Endometrial microvascular endothelial cells (primary cell): ENCODE measurements around the gene CNTNAP2. TPM values are rescaled to one million over a fixed set of nuclear protein-coding genes. Genes with fewer than 3 reads are reported as not detected.

ENCODE experiments used
- in situ Hi-C: cut with HindIII; loops from 2 replicates; pipeline ENCODE4 v1.10.0; 2017; ENCODE audit warnings: low sequenced_read_pairs, low pct_unique_long_range_greater_than_20kb; ENCODE audit errors: inconsistent ontology term
- total RNA-seq: library from RNA; depleted of rRNA; stranded (reverse); fragments of >200 nt; gene quantifications from one replicate; pipeline ENCODE4 v1.2.3, GENCODE V29; 2015; ENCODE audit errors: inconsistent ontology term

Gene CNTNAP2
- total RNA-seq, 1 donor from 2014 or later = not detected

DNA sequence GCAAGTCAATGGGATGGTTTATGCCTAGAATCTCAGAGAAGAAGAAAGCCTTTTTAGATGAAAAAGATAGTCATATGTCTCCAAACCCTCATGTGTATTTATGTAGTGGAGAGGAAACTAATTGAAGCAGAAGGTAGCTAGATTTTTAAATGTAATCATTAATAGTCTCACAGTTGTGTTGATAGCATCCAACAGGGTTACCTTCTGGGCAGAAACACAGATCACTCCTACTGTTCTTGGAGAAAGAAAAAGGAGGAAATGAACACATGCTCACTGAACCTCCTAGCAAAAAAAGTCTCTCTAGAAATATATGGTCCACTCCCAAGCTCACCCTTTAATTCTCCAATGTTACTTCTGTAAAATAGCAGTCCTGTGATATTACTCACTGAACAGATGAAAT lies 1696.7 kb downstream of the CNTNAP2 start:
- in situ Hi-C loops = no loop called here

DNA sequence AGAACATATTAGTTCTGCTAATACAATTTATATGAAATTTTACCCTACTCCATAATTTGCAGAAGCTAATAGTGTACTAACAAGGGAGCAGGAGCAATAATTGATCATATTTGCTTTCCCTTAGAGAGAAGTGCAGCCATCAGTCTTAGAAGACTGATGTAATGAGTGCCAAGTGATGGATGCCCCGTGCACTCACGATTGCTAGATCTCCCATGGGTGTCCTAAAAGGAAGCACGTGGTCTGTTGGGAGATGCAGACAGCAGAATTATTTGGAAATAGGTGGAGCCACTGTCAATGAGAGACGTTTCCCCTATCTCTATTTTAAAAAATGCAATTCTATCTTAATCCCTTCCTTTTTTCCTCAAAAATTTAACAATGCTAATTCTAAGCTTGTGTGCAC lies 1701.7 kb downstream of the CNTNAP2 start:
- in situ Hi-C loops = no loop called here

DNA sequence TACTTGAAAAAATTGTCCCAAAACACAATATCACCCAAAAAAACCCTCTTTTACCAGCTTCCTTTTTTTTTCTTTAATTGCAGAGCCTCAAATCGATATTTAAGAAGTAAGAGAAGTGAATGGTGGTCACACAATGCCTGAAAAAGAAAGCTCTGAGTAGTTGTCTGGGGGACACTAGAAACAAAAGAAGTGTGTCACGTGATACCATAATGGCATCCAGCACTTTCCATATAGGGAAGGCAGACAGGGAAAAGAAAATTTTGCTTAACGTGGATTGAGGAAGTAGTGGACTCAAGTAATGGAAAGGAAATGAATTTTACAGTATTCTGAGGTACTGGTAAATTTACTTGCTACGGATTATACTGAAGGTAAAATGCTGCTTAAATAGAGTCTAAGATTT lies 1708.1 kb downstream of the CNTNAP2 start:
- in situ Hi-C loops = no loop called here

DNA sequence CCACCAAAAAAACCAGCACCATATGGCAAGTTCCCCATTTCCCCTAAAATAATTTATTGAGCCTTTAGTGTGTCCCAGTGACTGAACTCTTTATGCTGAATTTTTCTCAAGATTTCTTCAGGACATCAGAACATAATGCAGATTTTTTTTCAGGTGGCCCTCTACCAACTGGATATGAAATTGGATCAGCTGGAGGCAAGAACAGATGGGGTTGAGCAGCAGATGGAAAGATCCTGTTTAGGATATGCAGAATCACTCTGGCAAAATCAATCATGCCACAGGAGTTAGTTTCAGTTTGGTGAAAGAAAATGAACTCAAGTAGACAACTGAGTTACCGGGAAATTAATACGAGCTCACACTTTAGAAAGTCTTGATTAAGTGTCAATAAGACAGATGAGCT lies 1712.4 kb downstream of the CNTNAP2 start:
- in situ Hi-C loops = no loop called here

DNA sequence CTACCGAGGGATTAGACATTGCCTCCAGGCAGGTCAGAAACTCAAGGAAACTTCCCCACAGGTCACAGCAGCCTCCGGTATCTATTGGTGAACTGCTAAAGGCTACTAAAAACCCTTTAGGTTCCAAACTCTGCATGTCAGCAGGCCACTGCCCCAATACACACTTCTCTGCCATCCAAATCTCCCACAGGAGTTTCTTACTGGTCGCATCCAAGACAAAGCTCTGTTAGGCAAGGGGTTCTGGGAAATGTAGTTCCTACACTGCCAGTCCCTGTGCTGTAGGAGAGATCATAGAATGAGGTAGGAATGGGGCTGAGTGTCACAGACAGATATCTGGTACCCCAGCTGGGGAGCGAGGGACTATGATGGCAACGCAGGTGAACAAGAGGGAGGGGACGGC lies 1717.0 kb downstream of the CNTNAP2 start:
- in situ Hi-C loops = no loop called here

DNA sequence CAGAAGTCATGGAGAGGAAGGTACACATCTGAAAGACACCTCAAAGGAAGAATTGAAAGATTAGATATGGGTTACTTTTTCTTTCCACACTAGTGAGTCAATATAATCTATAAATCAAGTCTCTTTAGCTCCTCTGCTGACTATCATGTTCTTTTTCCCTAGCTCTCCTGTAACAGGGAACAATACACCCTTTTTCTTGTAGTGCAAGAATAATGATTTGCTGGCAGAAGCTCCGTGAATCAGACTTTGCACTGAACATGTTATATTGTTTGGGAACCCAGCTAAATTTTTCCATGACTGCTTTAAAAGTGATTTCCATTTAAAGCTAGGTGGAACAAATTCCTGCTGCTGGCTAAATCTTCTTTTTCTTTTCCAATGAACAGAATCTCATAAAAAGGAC lies 1717.4 kb downstream of the CNTNAP2 start:
- in situ Hi-C loops = no loop called here

DNA sequence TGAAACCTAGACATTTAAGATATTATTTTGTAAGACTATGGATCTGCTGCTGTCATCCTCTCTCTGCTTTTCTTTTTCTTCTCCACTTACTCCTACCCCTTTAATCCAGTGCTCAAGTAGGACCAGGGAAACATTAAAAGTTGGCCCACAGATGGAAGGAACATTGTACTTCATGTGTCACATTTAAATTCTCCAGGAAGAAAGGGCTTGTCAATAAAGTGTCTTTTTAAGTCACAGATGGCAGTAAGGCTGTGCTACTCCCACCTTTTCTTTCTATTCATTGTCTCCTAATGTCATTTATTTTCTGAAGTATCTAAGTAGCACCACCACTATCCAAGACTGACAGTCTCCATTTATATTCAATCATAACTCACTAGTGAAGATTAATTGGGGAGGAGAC lies 1736.2 kb downstream of the CNTNAP2 start:
- in situ Hi-C loops = no loop called here

DNA sequence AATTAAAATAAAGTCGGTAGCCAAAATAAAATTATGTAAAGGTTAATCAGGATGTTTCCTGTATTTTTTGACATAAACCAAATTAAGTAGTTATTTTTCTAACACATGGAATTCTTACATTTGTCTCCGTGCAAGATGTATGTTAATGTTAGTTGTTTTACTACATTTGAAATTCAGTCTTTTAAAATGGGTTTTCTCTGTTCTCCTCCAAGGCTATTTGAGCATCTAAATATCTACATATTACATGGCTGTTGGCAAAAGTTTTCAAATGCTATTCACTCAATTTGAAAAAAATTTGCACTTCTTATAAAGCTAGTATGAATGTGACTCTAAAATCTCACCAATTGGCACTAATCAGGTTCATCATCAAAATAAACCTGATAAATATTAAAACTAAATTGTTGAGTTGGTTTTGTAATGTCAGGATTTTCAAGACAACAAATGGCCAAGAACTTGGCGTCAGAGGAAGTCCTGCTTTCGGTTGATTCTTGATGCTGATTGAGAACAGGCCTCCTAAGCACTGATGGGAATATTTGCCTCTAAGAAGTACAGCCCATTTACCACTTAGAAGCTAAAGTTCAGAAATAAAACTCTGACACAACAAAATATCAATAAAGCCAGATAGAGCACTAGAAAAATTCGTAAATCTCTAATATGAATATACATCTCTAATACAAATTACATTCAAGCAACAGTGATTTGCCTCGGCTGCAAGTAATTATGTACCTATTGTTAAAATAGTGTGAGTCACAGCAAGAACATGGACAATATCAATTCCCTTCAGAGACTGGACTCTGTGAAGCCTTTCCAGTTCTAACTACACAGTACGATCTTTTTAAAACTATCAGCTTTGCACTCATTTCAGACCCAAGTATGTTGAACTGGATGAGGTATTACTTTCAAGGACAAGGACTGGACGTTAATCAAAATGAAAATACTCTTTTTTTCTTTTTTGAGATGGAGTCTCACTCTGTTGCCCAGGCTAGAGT lies 1740.8 kb downstream of the CNTNAP2 start:
- in situ Hi-C loops = no loop called here

DNA sequence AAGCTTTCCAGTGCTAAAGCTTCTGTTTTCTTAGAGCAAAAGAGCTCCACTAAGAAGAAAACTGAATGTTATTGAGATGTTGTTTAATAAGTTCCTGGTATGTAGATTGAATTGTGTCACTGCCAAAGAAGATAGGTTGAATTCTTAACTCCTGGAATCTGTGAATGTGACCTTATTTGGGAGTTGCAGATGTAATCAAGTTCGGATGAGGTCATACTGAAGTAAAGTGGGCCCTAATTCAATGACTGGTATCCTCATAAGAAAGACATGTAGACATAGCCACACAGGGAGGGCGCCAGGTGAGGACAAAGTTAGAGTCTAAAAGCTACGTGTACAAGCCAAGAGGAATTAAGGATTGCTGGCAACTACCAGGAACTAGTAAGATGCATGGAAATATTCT lies 1741.8 kb downstream of the CNTNAP2 start:
- in situ Hi-C loops = no loop called here

DNA sequence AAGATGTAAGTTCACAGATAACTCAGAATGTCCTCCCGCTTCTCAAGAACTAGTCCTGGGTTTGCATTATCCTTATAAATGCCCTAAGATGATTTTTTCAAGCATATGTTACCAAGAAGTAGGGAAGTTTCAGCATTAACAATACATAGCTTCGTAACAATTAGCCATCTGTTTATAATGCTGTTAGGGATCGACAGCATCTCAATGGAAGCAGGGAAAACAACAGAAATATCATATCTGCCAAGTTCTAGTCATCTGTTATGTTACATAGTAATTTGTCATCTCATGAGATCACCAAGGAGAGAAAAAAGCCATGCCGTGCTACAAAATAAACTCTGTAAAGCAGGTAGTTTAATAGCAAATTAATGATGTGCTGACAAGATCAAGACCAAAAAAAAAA lies 1742.4 kb downstream of the CNTNAP2 start:
- in situ Hi-C loops = no loop called here

DNA sequence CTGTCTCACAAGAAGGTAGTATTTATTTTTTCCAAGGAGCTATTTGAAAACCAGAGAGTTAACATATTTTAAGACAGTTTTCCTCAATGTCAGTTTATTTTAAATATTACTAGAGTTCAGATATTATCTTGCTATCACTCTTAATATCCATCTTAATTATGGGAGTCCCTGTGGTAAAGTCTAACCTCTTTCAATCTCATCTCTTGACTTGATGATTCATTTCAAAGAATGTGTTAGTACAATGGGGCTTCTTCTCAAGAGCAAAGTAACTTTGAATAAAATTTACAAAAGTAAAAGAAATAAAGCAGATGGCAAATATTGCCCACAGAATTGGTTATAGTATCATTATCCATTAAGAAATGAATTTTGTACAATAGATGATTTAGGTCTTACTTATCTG lies 1742.9 kb downstream of the CNTNAP2 start:
- in situ Hi-C loops = no loop called here

DNA sequence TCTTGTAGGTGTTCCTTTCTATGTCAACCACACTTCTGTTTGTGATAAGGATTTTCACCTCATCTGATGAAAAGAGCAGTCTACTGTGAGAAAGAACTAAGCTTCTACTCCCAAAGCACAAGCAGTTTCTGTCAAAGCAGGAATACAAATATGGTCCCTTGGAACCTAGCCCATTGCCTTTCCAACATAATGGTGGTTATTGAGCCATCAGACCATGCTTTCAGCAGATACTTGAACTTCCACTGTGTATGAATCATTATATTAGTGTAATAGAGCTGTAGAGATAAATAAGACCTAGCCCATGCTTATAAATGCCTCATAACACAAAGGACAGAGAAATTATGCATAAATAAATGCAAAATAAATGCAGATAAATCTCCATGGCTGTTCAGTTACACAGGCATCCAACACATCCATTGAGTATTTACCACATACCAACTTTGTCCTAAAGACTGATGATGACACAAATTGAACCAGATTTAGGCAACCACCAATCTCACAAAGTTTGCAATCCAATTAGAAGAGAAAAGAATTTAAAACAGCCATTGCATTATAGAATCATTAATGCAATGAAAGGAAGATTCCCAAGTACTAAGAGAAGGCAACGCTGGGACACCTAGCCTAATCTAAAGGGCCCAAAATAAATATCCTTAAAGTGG lies 1744.6 kb downstream of the CNTNAP2 start:
- in situ Hi-C loops = no loop called here

DNA sequence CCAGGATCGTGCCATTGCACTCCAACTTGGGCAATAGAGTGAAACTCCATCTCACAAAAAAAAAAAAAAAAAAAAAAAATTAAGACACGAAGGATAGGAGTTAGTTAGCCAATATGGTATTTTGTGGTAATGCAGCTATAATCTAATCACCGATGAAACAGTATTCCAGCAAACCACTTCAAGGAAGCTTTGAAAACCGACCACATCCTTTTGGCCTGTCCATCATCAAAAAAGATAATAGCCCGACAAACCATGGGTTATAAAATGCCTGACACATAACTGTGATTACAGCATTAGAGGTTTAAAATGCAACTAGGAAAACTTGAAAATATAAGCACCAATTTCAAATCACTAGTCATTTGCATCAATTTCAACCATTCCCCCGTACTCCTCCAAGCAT lies 1745.3 kb downstream of the CNTNAP2 start:
- in situ Hi-C loops = no loop called here

DNA sequence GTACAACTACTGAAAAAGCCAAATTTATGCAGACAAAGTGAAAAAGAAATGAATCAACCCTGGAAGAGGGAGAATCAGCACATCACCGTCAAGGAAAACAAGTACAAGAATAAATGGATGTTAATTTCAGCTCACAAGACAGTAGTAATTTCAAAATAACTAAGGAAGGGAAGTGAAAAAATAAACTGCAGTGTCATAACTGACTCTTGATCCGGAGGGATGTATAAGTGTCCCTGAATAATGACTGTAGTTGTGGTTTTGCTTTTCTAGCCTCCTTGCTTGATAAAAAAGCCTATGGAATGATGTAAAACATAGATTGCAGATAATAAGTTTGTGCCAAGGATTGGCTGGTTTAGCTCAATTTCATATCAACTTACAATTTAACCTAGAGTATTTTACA lies 1752.9 kb downstream of the CNTNAP2 start:
- in situ Hi-C loops = no loop called here

DNA sequence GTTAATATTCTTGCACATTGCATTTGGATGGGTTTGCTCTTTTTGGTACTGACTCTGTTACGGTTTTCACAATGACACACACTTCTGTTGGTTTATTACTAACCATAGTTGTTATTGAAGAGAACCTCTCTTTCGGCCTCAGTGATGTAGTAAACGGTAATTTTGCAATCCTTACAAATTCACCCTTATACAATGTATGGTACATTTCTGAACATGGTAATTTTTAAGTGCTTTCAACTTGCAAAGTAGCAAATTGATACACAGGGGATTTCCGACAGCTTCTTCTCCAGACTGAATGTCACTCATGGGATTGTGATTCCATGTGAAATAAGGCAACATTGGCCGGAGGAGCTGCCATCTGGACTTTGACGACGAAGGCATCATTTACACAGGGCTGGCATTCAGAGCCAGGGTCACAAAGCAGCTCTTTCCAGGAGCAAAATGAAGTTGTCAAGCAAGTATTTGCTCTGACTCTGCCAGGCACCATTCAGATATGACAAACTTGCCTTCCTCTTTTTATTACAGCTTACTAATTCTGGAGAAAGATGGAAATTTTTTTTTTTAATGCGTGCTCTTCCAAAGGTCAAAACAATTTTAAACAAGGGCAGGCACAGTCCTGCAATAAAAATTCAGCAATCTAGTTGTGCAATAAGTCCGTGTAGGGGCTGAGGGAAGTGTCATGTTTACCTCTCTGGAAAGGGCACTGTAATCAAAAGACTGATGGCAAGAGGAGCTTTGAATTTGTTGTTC lies 1762.5 kb downstream of the CNTNAP2 start:
- in situ Hi-C loops = no loop called here

DNA sequence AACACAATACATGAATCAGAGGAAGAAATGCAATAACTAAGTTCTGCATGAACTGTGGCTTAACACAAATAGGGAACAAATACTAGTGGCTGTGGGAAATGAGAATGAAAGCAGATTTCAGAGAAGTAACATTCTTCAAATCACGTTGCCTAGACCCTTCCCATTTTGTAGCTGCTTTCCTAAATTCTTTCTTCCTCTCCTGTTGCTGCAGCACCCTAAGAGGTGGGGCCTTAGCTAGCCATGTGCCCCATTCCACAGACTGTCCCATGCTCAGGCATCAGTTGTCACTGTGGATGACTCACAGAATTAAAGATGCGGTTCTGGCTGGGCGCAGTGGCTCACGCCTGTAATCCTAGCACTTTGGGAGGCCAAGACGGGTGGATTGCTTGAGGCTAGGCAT lies 1769.3 kb downstream of the CNTNAP2 start:
- in situ Hi-C loops = no loop called here

DNA sequence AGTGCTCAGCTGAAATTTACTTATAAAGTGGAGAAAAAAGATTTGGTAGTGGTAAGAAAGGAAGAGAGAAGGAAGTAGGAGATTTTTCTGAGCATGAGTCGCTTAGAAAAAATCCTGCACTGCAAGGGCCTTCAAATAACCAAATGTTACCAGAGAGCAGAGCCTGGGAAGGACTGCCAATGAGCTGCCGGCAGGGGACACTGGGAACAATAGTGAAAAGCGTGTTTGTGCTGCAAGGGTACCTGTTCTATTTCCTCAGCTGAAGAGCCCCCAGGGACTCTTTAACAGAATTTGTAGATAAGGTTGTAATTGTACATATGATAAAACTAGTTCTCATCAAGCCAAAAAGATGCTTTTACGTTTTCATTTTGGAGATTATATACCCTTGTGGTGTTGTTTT lies 1777.7 kb downstream of the CNTNAP2 start:
- in situ Hi-C loops = no loop called here

DNA sequence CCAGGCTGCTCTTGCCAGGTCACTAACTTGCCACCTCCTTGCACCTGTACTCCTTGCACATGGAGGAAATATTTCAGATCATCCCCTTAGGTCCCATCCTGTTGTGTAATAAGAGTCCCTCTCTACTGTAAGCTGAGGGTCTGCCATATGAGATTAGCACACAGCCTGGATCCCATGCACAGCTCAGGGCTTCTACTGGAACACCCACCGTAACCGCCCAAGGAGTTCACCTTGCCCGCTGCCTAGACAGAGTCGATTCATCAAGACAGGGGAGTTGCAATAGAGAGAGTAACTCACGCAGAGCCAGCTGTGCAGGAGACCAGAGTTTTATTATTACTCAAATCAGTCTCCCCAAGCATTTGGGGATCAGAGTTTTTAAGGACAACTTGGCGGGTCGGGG lies 1779.5 kb downstream of the CNTNAP2 start:
- in situ Hi-C loops = no loop called here

DNA sequence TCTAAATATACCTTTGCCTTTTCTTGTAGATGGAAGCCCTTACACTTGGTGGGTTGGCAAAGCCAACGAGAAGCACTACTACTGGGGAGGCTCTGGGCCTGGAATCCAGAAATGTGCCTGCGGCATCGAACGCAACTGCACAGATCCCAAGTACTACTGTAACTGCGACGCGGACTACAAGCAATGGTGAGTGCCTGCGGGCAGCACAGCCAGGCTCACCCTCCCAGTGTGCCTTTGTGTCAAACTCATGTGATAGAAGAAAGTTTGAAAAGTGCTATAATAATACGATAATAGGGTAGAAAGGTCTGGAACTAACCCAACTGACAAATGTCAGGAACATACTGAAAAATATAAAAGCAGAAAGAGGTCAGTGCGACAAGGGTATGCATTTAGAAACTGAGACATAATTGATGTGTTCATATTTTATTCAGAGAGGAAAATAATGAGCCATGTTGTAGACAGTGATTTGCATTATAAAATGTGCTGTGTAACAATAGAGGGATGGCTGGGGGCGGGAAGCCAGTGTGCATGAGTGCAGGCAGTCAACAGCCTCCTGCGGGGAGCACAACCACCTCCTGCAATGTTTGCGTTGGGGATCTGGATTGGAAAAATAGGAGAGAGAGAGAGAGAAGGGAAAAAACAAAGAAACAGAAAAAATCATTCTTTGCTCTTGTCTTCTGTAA lies 1787.1 kb downstream of the CNTNAP2 start:
- in situ Hi-C loops = no loop called here
